Measurements from ENCODE around the gene THOP1. TPM values are rescaled to one million over a fixed set of nuclear protein-coding genes. Genes with fewer than 3 reads are reported as not detected.

THOP1 gene
- total and polyA plus RNA-seq, 10 of the 15 experiments (the other 5 are each of a cell fraction or from before 2014, with no cell fraction given), result 1.9 to 270 (median 169) TPM

DNA sequence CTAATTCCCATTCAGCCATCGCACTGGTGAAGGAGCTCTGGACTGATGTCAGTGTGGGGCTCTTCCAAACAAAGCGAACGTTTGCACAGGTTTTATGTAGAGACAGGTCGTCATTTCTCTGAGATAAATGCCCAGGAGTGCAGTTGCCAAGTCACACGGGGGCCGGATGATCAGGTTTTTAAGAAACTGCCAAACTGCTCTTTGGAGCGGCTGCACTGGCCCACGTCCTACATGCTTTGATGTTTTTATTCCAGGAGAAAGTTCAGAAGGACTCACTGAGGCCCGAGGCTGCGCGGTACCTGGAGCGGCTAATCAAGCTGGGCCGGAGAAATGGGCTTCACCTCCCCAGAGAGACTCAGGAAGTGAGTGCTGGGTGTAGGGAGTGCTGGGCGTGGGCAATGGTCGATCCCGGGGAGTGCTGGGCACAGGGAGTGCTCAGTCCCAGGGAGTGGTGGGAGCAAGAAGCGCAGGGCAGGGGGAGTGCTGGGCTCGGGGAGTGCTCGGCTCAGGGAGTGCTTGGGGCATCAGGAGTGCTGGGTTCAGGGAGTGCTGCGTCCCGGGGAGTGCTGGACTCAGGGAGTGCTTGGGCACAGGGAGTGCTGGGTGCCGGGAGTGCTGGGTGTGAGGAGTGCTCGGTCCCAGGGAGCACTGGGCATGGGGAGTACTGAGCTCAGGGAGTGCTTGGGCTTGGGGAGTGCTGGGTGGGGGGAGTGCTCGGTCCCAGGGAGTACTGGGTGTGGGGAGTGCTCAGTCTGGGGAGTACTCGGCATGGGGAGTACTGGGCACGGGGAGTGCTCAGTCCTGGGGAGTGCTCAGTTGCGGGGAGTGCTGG is 10.7 kb downstream of the THOP1 start:
- no peaks in the 10 kb centered on the region for H3K4me1 ChIP-seq (ENCODE audit: control insufficient read depth, insufficient read depth, low read length)
- no peak overlapping the region for H3K9ac ChIP-seq (ENCODE audit: control insufficient read depth, insufficient read depth, low read length)
- DNase-seq (ENCODE audit: low read depth, low spot score) (no peak), ATAC-seq (no peak), FAIRE-seq (no peak)
- H2AFZ ChIP-seq (ENCODE audit: control insufficient read depth, low read depth, low read length), result no peak overlapping the region
- no peak overlapping the region for H3K27ac ChIP-seq (ENCODE audit: control insufficient read depth, insufficient read depth)
- ChIA-PET POLR2A (no interaction called here), SMC1A (ENCODE audit: uncharacterized antibody, unreplicated experiment) (no interaction called here), CTCF (no interaction called here), RAD21 (ENCODE audit: unreplicated experiment) (no interaction called here)
- 91% methylated on average over 26 of the region's 27 CpGs for WGBS (ENCODE audit: insufficient coverage, insufficient replicate concordance, low lambda C conversion rate, missing lambda C conversion rate)
- H4K20me1 ChIP-seq (ENCODE audit: control insufficient read depth, insufficient read depth), result no peaks in the 10 kb centered on the region
- no peaks in the 10 kb centered on the region for H3K27me3 ChIP-seq (replicated peaks in 1 of 2; ENCODE audit: control insufficient read depth in 2 of 2, insufficient read depth in 2 of 2, low read length in 1 of 2)
- no peak overlapping the region for H3K4me3 ChIP-seq
- peaks cover 19 to 23% of the 10 kb centered on the region in 2 experiments for H3K36me3 ChIP-seq (ENCODE audit: control insufficient read depth in 2 of 2, insufficient read depth in 2 of 2, low read length in 1 of 2)
- TF ChIP-seq POLR2A (IDR thresholded peaks at IDR 0.05; ENCODE audit: low read depth, low read length), result 0 out of 2 replicates have a peak, but pooled peaks have one; percentile 22
- no peak for TF ChIP-seq RFX5 (IDR thresholded peaks at IDR 0.05; ENCODE audit: low read depth, low read length)
- in situ Hi-C loops (cut with MboI), result no loop called here
- no TSS peak for BruUV-seq (replicated peaks)
- intact Hi-C loops (cut with micrococcal nuclease; ENCODE audit: unreplicated experiment), result no loop called here
- H3K79me2 ChIP-seq (ENCODE audit: control insufficient read depth, insufficient read depth, low read length), result peaks cover 5% of the 10 kb centered on the region
- H3K4me2 ChIP-seq (ENCODE audit: control insufficient read depth, insufficient read depth), result no peak overlapping the region
- no peaks in the 10 kb centered on the region for H3K9me3 ChIP-seq (replicated peaks; ENCODE audit: control insufficient read depth, insufficient read depth, low read length)

- TF ChIP-seq GABPA (IDR thresholded peaks at IDR 0.05; ENCODE audit: low read depth) (no peak), TCF3 (IDR thresholded peaks at IDR 0.05; ENCODE audit: borderline replicate concordance, insufficient read depth, low read depth, low read length) (no peak), SMARCA5 (IDR thresholded peaks at IDR 0.05) (no peak), JUND (IDR thresholded peaks at IDR 0.05; ENCODE audit: low read depth, low read length) (no peak)
- H3K9me3 ChIP-seq (replicated peaks; ENCODE audit: control insufficient read depth, insufficient read depth, low read length), result no peaks in the 10 kb centered on the region
- 99% methylated on average over 23 of the region's 23 CpGs for WGBS (ENCODE audit: insufficient coverage, insufficient replicate concordance, low lambda C conversion rate, missing lambda C conversion rate)
- intact Hi-C loops (cut with micrococcal nuclease; ENCODE audit: unreplicated experiment), result no loop called here
- H3K27ac ChIP-seq (ENCODE audit: control insufficient read depth, insufficient read depth), result no peak overlapping the region
- BruUV-seq (replicated peaks), result no TSS peak
- H3K9ac ChIP-seq (ENCODE audit: control insufficient read depth, insufficient read depth, low read length), result no peak overlapping the region
- no peak overlapping the region for H2AFZ ChIP-seq (ENCODE audit: control insufficient read depth, low read depth, low read length)
- no peaks in the 10 kb centered on the region for H4K20me1 ChIP-seq (ENCODE audit: control insufficient read depth, insufficient read depth)
- ChIA-PET CTCF (no interaction called here), SMC1A (ENCODE audit: uncharacterized antibody, unreplicated experiment) (no interaction called here), POLR2A (no interaction called here), RAD21 (ENCODE audit: unreplicated experiment) (no interaction called here)
- no peaks in the 10 kb centered on the region for H3K4me1 ChIP-seq (ENCODE audit: control insufficient read depth, insufficient read depth, low read length)
- FAIRE-seq (no peak), ATAC-seq (no peak), DNase-seq (ENCODE audit: low read depth, low spot score) (no peak)
- no peaks in the 10 kb centered on the region for H3K27me3 ChIP-seq (replicated peaks in 1 of 2; ENCODE audit: control insufficient read depth in 2 of 2, insufficient read depth in 2 of 2, low read length in 1 of 2)
- no peak overlapping the region for H3K4me2 ChIP-seq (ENCODE audit: control insufficient read depth, insufficient read depth)
- no peak overlapping the region for H3K4me3 ChIP-seq
- H3K36me3 ChIP-seq (ENCODE audit: control insufficient read depth in 2 of 2, insufficient read depth in 2 of 2, low read length in 1 of 2), result peaks cover 16 to 24% of the 10 kb centered on the region in 2 experiments
- in situ Hi-C loops (cut with MboI), result no loop called here
- peaks cover 2% of the 10 kb centered on the region for H3K79me2 ChIP-seq (ENCODE audit: control insufficient read depth, insufficient read depth, low read length)
Measured at GRCh38 chr19:2796659-2797266, 11.5 kb downstream of the THOP1 start.

Measured in GM12878 (cell line).